NOMO-1 treated with dmso at 0.1 percent for 144 hours (cell line): Measurements from ENCODE around the gene TMEM132D.
"Not testable (repeated sequence)": the region's sequence is repeated elsewhere in the genome, so short reads cannot be mapped to it uniquely, and the experiment has no call there.

ENCODE experiments used
- DNase-seq: peaks from one replicate; lab custom pipeline; 2025; ENCODE audit not compliant: unreplicated experiment; lab: John Stamatoyannopoulos, UW

TMEM132D gene

GRCh38 chr12:129081755-129082250 is 822.0 kb downstream of the TMEM132D start:
- no peak for DNase-seq

DNA sequence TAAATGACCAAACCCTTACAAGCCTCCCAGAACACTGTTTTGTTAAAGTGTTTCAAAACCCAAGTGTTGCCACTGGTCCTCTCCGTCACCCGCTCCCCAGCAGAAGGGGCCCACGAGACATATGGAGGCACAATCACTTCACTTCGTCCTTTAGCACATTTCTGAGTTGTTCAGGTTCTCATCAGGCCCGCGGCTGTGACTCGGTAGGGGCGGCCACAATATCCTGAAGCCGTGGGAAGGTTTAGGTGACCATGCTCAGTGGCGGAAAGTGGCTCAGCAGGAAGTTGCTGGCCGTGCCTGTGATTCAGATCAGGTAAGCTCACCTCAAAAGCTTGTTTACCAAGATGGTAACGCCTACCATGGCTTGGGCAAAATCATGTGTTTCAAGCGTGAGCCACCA is 823.0 kb downstream of the TMEM132D start:
- DNase-seq: no peak

DNA sequence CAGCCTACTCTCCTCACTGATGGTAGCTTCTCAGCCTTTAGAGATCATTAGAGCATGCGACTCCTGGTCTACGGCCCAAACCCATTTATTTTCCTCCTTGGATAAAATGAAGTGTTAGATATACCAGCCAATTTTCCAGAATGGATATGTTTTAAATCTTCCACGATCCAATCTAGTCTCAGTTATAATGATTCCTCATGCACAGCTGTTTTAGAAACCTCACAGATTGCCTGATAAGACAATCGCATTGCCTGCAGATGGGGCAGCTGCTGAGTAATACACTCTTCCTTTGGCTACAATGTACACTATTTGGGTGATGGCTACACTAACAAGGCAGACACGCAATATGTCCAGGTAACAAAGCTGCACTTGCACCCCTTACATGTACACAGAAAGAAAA is 823.4 kb downstream of the TMEM132D start:
- no peak for DNase-seq

GRCh38 chr12:129079719-129080118 is 824.1 kb downstream of the TMEM132D start:
- DNase-seq: no peak

DNA sequence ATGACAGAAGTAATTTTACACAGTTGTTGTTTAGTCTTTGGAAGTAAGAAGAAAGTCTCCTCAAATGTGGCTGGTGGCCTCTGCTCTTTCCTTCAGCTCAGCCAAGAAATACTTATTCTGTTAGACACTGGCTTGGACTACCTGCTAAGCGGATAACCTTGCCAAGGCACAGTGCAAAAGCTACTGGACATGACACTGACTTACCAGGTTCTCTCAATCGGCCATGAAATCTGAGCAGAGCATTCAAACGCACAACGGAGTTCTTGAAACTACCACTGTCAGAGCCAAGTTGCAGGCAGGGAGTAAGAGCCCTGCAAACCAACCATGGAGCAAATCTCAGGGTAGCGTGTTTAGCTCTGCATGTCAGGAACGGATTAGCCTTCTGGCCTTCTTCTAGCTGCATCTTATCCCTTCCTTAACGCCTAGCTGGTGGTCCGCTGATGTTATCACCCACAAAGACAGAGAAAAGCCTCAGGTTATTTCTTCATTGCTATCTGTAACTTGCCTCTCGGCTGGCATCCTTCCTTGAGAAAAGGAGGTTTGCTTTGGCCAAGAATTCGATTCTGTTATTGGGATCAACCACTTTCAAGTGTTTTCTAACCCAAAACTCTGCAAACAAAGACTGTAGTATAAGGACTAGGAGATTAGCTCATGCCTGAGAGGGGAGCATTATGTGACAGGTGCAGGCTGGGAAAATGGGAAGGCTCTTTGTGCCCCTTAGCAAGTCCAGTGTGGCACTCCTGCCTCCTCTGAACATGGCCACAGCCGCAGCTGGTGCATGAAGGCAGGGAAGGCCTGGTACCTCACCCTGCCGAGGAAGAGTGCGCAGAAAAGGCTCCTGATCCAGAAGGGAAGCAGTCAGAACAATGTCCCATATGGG is 827.1 kb downstream of the TMEM132D start:
- no peak for DNase-seq

DNA sequence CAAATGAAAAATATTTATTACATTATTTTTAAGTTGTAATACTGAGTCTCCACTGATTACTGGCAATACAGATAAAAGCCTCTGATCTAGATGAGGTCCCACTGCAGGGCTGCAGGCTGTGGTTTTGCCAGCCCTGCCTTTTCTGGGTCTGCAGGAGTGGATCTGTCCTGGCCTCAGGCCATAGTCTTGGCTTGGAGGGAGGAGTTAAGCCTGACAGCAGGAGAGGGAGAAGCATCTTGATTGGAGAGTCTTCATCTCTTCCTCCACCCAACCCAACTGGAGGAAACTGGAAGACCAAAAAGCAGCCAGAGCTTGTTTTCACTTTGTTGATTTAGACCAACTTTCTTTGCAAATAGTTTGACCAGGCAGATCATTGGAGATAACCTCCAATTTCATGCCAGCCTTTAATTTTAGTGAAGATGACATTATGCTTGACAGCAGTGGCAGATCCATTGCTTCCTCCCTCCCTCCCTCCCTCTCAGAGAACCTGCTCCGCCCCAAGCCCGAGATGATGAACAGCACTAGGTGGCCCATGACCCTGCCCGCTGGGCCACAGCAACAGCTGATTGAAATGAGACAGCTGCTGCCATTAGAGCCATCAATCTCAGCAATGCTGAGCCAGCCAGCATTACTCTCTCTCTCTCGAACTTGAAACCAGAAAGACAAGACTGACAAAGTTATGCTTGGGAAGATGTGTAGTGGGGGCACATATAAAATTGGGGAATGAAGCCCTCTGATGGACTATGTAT is 828.2 kb downstream of the TMEM132D start:
- DNase-seq: no peak

DNA sequence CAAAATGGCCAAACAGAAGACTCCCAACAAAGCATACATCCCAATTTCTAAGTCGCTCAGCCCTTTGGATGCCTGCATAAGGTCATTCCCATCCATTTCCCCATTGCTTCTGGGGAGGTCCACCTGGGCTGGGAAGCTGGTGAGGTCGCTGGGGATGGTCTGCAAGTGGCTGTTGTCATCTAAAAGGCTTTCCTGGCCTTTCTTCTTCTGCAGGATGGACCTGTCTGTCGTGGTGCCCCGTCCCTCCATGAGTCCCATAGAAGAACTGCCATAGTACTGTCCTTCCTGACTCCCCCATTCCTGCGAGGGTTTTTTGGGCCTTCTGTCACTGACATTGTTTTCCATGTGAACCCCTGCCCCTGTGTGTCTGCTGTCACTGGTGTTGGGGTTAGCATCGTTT is 829.4 kb downstream of the TMEM132D start:
- no peak for DNase-seq

DNA sequence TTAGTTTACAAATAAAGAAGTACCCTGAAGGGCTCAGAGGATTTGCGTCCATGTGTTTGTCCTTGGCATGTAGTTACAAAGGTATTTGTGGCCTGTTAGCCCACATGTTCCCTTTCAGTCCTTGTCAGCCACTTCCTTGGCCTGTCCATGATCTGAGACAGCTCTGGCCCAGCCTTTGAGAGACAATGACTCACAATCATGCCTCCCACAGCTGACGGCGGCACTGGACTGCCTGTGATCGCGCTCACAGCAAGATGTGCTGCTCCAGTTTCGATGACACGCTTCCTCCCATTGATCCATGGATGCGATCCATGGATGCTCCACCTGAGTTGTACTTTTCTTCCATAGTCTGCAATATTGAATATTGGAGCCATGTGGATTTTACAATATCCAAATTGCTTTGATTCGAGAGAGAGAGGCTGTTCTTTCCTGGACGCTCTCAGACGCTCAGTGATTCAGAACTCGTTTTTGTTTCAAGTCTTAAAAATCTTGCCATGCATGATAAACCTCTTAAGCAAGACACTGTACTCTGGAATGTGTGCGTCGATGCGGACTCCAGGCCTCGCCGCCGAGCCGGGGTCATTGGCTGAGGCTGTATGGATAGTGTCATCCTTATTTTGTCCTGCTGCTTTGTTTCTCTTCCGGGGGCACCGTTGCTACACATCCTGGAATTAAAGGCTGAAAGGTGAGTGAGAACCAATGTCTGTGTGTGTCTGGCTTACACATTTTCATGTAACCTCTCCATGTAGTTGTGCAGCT is 830.5 kb downstream of the TMEM132D start:
- DNase-seq: no peak

- no peak for DNase-seq
Measured at GRCh38 chr12:129071362-129071761, 832.5 kb downstream of the TMEM132D start.

DNA sequence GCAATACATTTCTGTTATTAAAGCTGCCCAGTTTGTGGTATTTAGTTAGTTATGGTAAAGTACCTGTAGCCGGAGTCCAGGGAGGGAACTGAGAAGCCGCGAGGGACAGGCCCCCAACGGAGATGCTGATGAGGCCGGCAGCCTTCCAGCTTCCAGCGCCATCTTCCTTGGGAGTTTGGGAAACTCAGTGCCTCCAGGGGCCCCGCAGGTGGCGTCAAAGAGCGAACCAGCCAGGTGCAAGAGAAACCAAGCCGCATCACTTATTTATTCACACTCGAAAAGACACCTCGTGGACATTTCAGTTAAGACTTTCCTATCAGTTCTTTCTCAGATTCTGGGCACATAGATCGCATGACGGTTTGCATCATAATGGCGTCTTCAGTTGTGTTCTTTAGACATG is 833.9 kb downstream of the TMEM132D start:
- no peak for DNase-seq

- no peak for DNase-seq
Measured at GRCh38 chr12:129068684-129069083, 835.1 kb downstream of the TMEM132D start.

DNA sequence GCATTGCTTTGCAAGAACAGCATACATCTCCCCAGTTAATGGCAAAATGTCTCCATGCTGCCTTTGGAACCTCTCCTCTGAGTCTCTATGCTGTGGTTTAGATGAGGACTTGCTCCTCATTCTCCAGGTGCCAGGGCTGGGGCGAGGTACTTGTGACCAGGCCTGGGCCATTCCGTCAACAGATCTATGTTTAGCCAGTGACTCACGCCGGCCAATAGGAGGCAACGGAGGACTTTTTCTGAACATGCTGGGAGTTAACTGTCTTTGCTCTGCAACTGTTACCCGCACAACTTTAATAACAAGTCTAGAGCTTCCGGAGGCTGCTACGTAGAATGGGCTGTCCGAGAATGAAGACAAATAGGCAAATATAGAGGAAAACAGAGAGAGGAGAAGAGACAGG is 836.3 kb downstream of the TMEM132D start:
- no peak for DNase-seq

- no peak for DNase-seq
Measured at GRCh38 chr12:129064209-129064855, 839.5 kb downstream of the TMEM132D start.

DNA sequence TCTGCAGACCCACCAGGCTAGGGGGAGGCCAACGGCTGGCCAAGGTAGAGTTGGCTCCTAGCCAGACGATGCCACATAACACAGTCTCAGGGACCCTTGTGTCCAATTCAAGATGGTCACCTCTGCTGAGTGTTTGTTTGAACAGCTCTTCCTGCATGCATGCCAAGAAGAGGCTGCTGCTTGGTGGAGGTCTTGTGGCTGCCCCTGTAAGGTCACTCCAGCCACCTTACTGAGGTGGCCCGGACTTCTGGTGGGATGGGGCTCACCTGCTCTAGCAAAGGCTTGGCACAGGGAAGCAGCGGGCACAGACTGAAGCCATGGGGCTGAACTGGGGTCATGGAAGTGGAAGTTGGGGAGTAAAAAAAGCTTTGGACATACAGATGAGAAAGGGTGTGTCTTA is 840.2 kb downstream of the TMEM132D start:
- no peak for DNase-seq

GRCh38 chr12:129053232-129053631 is 850.6 kb downstream of the TMEM132D start:
- no peak for DNase-seq

- DNase-seq: no peak
Measured at GRCh38 chr12:129052373-129052772, 851.5 kb downstream of the TMEM132D start.

- DNase-seq: no peak
Measured at GRCh38 chr12:129049917-129050316, 853.9 kb downstream of the TMEM132D start.

DNA sequence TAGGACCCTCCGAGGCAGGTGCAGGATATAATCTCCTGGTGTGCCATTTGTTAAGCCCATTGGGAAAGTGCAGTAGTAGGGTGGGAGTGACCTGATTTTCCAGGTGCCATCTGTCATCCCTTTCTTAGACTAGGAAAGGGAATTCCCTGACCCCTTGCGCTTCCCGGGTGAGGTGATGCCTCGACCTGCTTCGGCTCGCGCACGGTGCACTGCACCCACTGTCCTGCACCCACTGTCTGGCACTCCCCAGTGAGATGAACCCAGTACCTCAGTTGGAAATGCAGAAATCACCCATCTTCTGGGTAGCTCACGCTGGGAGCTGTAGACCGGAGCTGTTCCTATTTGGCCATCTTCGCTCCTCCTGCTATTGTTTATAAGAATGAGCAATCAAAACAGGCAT is 860.5 kb downstream of the TMEM132D start:
- not testable (repeated sequence) for DNase-seq

DNA sequence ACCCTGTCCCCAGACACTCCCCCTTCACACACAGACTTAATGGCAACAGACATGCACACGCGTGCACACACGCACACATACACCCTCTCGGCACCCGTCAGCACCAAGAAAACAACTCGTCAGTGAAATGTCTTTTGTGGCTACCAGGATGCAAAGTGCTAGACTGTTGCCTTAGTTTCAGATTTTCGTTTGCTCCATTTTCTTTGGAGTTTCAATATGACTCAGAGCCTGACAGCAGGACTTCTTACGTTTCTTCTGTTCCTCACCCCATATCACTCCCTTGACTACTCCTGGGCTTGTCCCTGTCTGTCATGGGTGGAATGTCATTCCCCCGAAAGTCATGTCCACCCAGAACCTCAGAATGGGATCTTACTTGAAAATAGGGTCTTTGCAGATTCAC is 867.7 kb downstream of the TMEM132D start:
- no peak for DNase-seq

GRCh38 chr12:129034558-129035289 is 869.1 kb downstream of the TMEM132D start:
- DNase-seq: no peak
